Stimulated activated memory B cell treated with anti-CD40 and anti-IgM and Interleukin-4, amounts not matched to agents 10 μg/mL and 1 μg/mL and 100 μg/mL, for 72 hours (primary cell): ENCODE results near the gene GATA2.
A peak's percentile ranks its signal among the peaks of the same experiment; 100 is the strongest.

ENCODE experiments used
- ATAC-seq: fragments of 150-1000 bp; cut with Tn5 transposase; 2 replicates; pipeline ENCODE4 v1.10.0; 2021
- H3K27ac Mint-ChIP-seq: one replicate; pipeline ENCODE4 v1.8.0; 2022; ENCODE audit warnings: mild to moderate bottlenecking, mixed read lengths
- H3K27me3 Mint-ChIP-seq: one replicate; pipeline ENCODE4 v1.8.0; 2022; ENCODE audit warnings: mixed read lengths
- H3K36me3 Mint-ChIP-seq: one replicate; pipeline ENCODE4 v1.8.0; 2022; ENCODE audit warnings: mixed read lengths
- H3K4me1 Mint-ChIP-seq: one replicate; pipeline ENCODE4 v1.8.0; 2022; ENCODE audit warnings: mixed read lengths
- H3K4me3 Mint-ChIP-seq: one replicate; pipeline ENCODE4 v1.8.0; 2022; ENCODE audit warnings: mild to moderate bottlenecking, moderate library complexity, mixed read lengths
- H3K9me3 Mint-ChIP-seq: one replicate; pipeline ENCODE4 v1.8.0; 2022; ENCODE audit warnings: mixed read lengths

Gene GATA2

GRCh38 chr3:128492671-128493569 is at the start of gene GATA2:
Gene GATA2, minus strand, starts transcription at chr3:128493201. Its CDS starts 6,170 bp downstream, at chr3:128487031.
- peaks cover 93% of the 10 kb centered on the region for H3K27me3 Mint-ChIP-seq
- no peaks in the 10 kb centered on the region for H3K36me3 Mint-ChIP-seq
- peak within 1 kb of the TSS; percentile 58 for H3K4me3 Mint-ChIP-seq
- H3K9me3 Mint-ChIP-seq = no peaks in the 10 kb centered on the region
- no peak for ATAC-seq
- no peak within 1 kb of the TSS for H3K27ac Mint-ChIP-seq
- peaks cover 47% of the 10 kb centered on the region for H3K4me1 Mint-ChIP-seq

GRCh38 chr3:128541246-128541645 is 48.2 kb upstream of the GATA2 start:
- H3K9me3 Mint-ChIP-seq = peaks cover 10% of the 10 kb centered on the region
- H3K27ac Mint-ChIP-seq = no peak overlapping the region
- peaks cover 58% of the 10 kb centered on the region for H3K27me3 Mint-ChIP-seq
- peaks cover 11% of the 10 kb centered on the region for H3K36me3 Mint-ChIP-seq
- no peak for ATAC-seq
- no peaks in the 10 kb centered on the region for H3K4me1 Mint-ChIP-seq
- no peak overlapping the region for H3K4me3 Mint-ChIP-seq

GRCh38 chr3:128539376-128539775 is 46.4 kb upstream of the GATA2 start:
- H3K9me3 Mint-ChIP-seq = peaks cover 10% of the 10 kb centered on the region
- ATAC-seq = no peak
- H3K27ac Mint-ChIP-seq = no peak overlapping the region
- H3K4me3 Mint-ChIP-seq = no peak overlapping the region
- no peaks in the 10 kb centered on the region for H3K4me1 Mint-ChIP-seq
- peaks cover 74% of the 10 kb centered on the region for H3K27me3 Mint-ChIP-seq
- peaks cover 11% of the 10 kb centered on the region for H3K36me3 Mint-ChIP-seq

DNA sequence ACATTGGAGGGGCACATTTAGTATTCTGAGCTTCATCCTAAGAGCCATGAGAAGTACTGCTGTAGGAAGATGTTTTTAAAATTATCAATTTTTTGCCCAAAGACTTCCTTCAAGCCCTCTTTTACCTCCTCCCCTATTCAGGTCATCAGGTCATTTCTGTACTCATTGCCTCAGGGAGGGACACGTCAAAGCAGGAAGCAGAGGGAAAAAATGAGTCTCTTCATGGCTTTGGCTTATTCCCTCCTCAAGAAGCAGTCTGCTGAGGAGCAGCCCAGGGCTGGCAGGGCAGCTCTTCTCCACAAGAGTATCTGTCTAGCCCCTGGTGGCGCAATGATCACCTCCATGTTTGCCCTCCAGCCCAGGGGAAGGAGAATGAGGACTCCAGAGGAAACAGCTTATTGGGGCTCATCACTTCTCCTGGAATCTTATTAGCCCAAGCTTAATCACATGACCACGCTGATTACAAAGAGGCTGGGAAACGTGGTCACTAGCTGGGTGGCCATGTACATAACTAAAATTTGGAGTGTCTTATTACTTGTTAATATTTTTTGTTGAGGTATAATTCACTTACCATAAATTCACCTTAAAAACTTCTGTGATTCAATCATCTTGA is 44.2 kb upstream of the GATA2 start:
- no peaks in the 10 kb centered on the region for H3K9me3 Mint-ChIP-seq
- ATAC-seq = no peak
- H3K27ac Mint-ChIP-seq = no peak overlapping the region
- H3K4me3 Mint-ChIP-seq = no peak overlapping the region
- no peaks in the 10 kb centered on the region for H3K36me3 Mint-ChIP-seq
- peaks cover 79% of the 10 kb centered on the region for H3K27me3 Mint-ChIP-seq
- no peaks in the 10 kb centered on the region for H3K4me1 Mint-ChIP-seq

- ATAC-seq = no peak
- Mint-ChIP-seq H3K36me3 (no peaks in the 10 kb centered on the region), H3K4me3 (no peak overlapping the region), H3K27me3 (peaks cover 47% of the 10 kb centered on the region), H3K27ac (no peak overlapping the region), H3K4me1 (no peaks in the 10 kb centered on the region), H3K9me3 (no peaks in the 10 kb centered on the region)
Measured at GRCh38 chr3:128532012-128532983, 39.3 kb upstream of the GATA2 start.

GRCh38 chr3:128524374-128525299 is 31.6 kb upstream of the GATA2 start:
- no peak for ATAC-seq
- no peak overlapping the region for H3K27ac Mint-ChIP-seq
- H3K4me3 Mint-ChIP-seq = no peak overlapping the region
- no peaks in the 10 kb centered on the region for H3K4me1 Mint-ChIP-seq
- H3K36me3 Mint-ChIP-seq = no peaks in the 10 kb centered on the region
- no peaks in the 10 kb centered on the region for H3K9me3 Mint-ChIP-seq
- peaks cover 35% of the 10 kb centered on the region for H3K27me3 Mint-ChIP-seq

DNA sequence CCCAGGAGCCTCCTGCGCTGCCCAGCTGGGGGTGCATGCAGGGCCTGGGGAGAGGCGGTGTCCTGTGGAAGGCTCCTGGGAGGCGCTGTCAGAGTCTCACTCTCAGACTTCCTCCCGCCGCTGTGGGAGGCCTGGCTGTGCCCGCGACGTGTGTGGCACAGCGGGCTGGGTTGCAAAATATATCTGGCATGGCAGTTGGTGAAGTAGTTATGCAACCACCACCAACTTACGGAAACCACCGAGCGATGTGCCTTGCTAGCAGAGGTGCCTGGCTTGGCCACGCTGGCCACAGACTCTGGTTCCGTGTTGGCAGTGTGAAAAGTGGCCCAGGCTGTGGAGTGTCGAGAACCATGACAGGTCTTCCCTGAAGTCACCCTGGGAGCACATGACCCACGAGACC is 30.6 kb upstream of the GATA2 start:
- Mint-ChIP-seq H3K27ac (no peak overlapping the region), H3K4me3 (no peak overlapping the region), H3K36me3 (no peaks in the 10 kb centered on the region), H3K4me1 (no peaks in the 10 kb centered on the region), H3K9me3 (no peaks in the 10 kb centered on the region), H3K27me3 (peaks cover 44% of the 10 kb centered on the region)
- ATAC-seq = peak; percentile 45

DNA sequence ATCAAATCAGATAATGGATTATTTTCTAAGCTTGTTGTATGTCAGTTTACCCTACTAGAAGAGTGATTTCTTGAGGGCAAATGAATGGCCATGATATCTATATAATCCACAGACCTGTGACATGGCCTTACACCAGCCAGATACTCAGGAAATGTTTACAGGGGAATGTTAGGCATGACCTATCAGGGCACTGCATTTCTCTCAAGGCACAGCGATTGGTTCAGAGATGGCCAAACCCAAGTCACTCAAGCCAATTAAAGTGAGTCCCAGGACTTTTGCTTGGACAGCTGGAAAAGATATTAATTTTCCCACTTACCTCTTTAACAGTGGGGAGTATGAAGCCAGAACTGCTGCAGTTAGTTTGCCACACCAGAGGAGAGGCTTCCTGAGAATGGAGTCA is 28.7 kb upstream of the GATA2 start:
- Mint-ChIP-seq H3K27ac (no peak overlapping the region), H3K4me1 (no peaks in the 10 kb centered on the region), H3K36me3 (no peaks in the 10 kb centered on the region), H3K9me3 (no peaks in the 10 kb centered on the region), H3K4me3 (no peak overlapping the region), H3K27me3 (peaks cover 62% of the 10 kb centered on the region)
- no peak for ATAC-seq

- H3K27ac Mint-ChIP-seq = no peak overlapping the region
- H3K36me3 Mint-ChIP-seq = no peaks in the 10 kb centered on the region
- no peak for ATAC-seq
- H3K4me3 Mint-ChIP-seq = no peak overlapping the region
- no peaks in the 10 kb centered on the region for H3K4me1 Mint-ChIP-seq
- peaks cover 53% of the 10 kb centered on the region for H3K27me3 Mint-ChIP-seq
- H3K9me3 Mint-ChIP-seq = peaks cover 10% of the 10 kb centered on the region
Measured at GRCh38 chr3:128518587-128519490, 25.8 kb upstream of the GATA2 start.

- Mint-ChIP-seq H3K9me3 (peaks cover 15% of the 10 kb centered on the region), H3K4me1 (no peaks in the 10 kb centered on the region), H3K36me3 (no peaks in the 10 kb centered on the region), H3K27ac (no peak overlapping the region), H3K4me3 (no peak overlapping the region), H3K27me3 (peaks cover 47% of the 10 kb centered on the region)
- no peak for ATAC-seq
Measured at GRCh38 chr3:128517648-128518047, 24.6 kb upstream of the GATA2 start.

- peaks cover 55% of the 10 kb centered on the region for H3K27me3 Mint-ChIP-seq
- no peaks in the 10 kb centered on the region for H3K4me1 Mint-ChIP-seq
- ATAC-seq = no peak
- H3K27ac Mint-ChIP-seq = no peak overlapping the region
- no peaks in the 10 kb centered on the region for H3K36me3 Mint-ChIP-seq
- peaks cover 15% of the 10 kb centered on the region for H3K9me3 Mint-ChIP-seq
- no peak overlapping the region for H3K4me3 Mint-ChIP-seq
Measured at GRCh38 chr3:128515967-128516366, 23.0 kb upstream of the GATA2 start.

- no peaks in the 10 kb centered on the region for H3K36me3 Mint-ChIP-seq
- no peaks in the 10 kb centered on the region for H3K4me1 Mint-ChIP-seq
- peaks cover 58% of the 10 kb centered on the region for H3K27me3 Mint-ChIP-seq
- peaks cover 11% of the 10 kb centered on the region for H3K9me3 Mint-ChIP-seq
- no peak overlapping the region for H3K4me3 Mint-ChIP-seq
- H3K27ac Mint-ChIP-seq = no peak overlapping the region
- no peak for ATAC-seq
Measured at GRCh38 chr3:128508852-128509251, 15.9 kb upstream of the GATA2 start.

DNA sequence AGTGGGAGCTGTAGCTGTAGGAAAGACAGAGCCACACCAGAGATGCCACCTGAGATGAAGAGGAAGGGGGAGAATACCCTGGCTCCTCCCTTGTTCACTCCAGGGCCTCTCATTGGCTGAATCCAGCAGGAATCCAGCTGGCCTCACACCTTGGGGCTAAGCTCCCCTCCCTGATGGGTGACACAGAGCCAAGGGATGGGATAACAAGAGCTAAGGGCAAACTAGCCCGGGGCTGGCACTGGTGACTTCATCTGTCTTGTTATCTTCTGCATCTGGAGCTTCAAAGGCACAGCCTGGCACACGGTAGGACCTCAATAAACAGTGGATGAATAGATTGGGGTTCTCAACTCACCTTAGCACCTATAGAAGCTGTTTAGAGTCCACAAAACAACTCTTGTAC is 13.8 kb upstream of the GATA2 start:
- no peaks in the 10 kb centered on the region for H3K36me3 Mint-ChIP-seq
- ATAC-seq = no peak
- H3K27ac Mint-ChIP-seq = no peak overlapping the region
- no peak overlapping the region for H3K4me3 Mint-ChIP-seq
- no peaks in the 10 kb centered on the region for H3K4me1 Mint-ChIP-seq
- peaks cover 74% of the 10 kb centered on the region for H3K27me3 Mint-ChIP-seq
- peaks cover 5% of the 10 kb centered on the region for H3K9me3 Mint-ChIP-seq
